GM23338 (cell line): ENCODE results near the gene UBTD1. TPM values are rescaled to one million over a fixed set of nuclear protein-coding genes. Genes with fewer than 3 reads are reported as not detected.

Experiments used
- ATAC-seq: fragments of 200-7000 bp; cut with Tn5 transposase; 3 replicates; pipeline ENCODE4 v1.9.1; 2020
- DNase-seq: peaks from one replicate; pipeline ENCODE4 v3.0.0-alpha.2; 2015; ENCODE audit warnings: low spot score
- H2AFZ ChIP-seq: fragments of 200-600 bp; sonication (generic); 2 replicates; pipeline ENCODE4 v1.8.0; 2016; ENCODE audit warnings: antibody characterized with exemption, mild to moderate bottlenecking, moderate library complexity
- H3F3A ChIP-seq: fragments of 200-600 bp; sonication (generic); replicated peaks from 2 replicates; pipeline ENCODE4 v1.8.0; 2017; ENCODE audit warnings: antibody characterized with exemption, mixed run types, low read depth
- H3K27ac ChIP-seq: fragments of 200-600 bp; sonication (generic); 2 replicates; pipeline ENCODE4 v1.6.1; 2016; ENCODE audit warnings: low read depth
- H3K27me3 ChIP-seq: fragments of 200-600 bp; sonication (generic); 2 replicates; pipeline ENCODE4 v1.8.0; 2016; ENCODE audit warnings: mild to moderate bottlenecking, mixed run types, moderate library complexity; ENCODE audit not compliant: insufficient read depth
- H3K36me3 ChIP-seq: fragments of 200-600 bp; sonication (generic); 2 replicates; pipeline ENCODE4 v1.8.0; 2016; ENCODE audit warnings: mild to moderate bottlenecking; ENCODE audit not compliant: insufficient read depth
- H3K4me1 ChIP-seq: fragments of 200-600 bp; sonication (generic); 2 replicates; pipeline ENCODE4 v1.8.0; 2016; ENCODE audit warnings: mild to moderate bottlenecking, moderate library complexity; ENCODE audit not compliant: insufficient read depth
- H3K4me2 ChIP-seq: fragments of 200-600 bp; sonication (generic); 2 replicates; pipeline ENCODE4 v1.7.1; 2017; ENCODE audit warnings: mixed run types
- H3K4me3 ChIP-seq: fragments of 200-600 bp; sonication (generic); 2 replicates; pipeline ENCODE4 v1.6.1; 2016; ENCODE audit warnings: mixed run types
- H3K79me2 ChIP-seq: fragments of 200-600 bp; sonication (generic); replicated peaks from 2 replicates; pipeline ENCODE4 v1.8.0; 2017; ENCODE audit warnings: mild to moderate bottlenecking; ENCODE audit not compliant: insufficient read depth
- H3K9me2 ChIP-seq: fragments of 200-600 bp; sonication (generic); 2 replicates; pipeline ENCODE4 v1.8.0; 2017; ENCODE audit not compliant: insufficient read depth
- H4K20me1 ChIP-seq: fragments of 200-600 bp; sonication (generic); replicated peaks from 2 replicates; pipeline ENCODE4 v1.8.0; 2017; ENCODE audit warnings: mild to moderate bottlenecking; ENCODE audit not compliant: insufficient read depth
- H3K27ac Mint-ChIP-seq: 2 replicates; pipeline ENCODE4 v1.8.0; 2020; ENCODE audit warnings: inconsistent platforms, mild to moderate bottlenecking, moderate library complexity, mixed read lengths
- H3K27me3 Mint-ChIP-seq: 3 replicates; pipeline ENCODE4 v1.8.0; 2022; ENCODE audit warnings: low read depth, mild to moderate bottlenecking, moderate library complexity, mixed read lengths, inconsistent platforms; ENCODE audit not compliant: insufficient read depth, poor library complexity
- H3K36me3 Mint-ChIP-seq: 3 replicates; pipeline ENCODE4 v1.8.0; 2021; ENCODE audit warnings: low read depth, mild to moderate bottlenecking, inconsistent platforms, moderate library complexity, mixed read lengths
- H3K4me1 Mint-ChIP-seq: 3 replicates; pipeline ENCODE4 v1.8.0; 2020; ENCODE audit warnings: mild to moderate bottlenecking, inconsistent platforms, mixed read lengths
- H3K4me3 Mint-ChIP-seq: 3 replicates; pipeline ENCODE4 v1.8.0; 2021; ENCODE audit warnings: moderate library complexity, mild to moderate bottlenecking, inconsistent platforms, mixed read lengths
- H3K9me3 Mint-ChIP-seq: 3 replicates; pipeline ENCODE4 v1.8.0; 2020; ENCODE audit warnings: moderate library complexity, mild to moderate bottlenecking, inconsistent platforms, mixed read lengths
- CREB1 ChIP-seq: fragments of 250-450 bp; sonication (Bioruptor Pico); IDR thresholded peaks from 2 replicates; pipeline ENCODE4 v1.5.0; 2020; ENCODE audit warnings: low read depth, mild to moderate bottlenecking, moderate library complexity
- EZH2 ChIP-seq: fragments of 200-600 bp; sonication (generic); IDR thresholded peaks from one replicate; pipeline ENCODE4 v1.8.0; 2017; ENCODE audit warnings: antibody characterized with exemption, mild to moderate bottlenecking, low read depth; ENCODE audit not compliant: unreplicated experiment
- JUNB ChIP-seq: IDR thresholded peaks from one replicate; pipeline ENCODE4 v1.6.1; 2016; ENCODE audit warnings: antibody characterized with exemption; ENCODE audit not compliant: unreplicated experiment
- REST ChIP-seq: IDR thresholded peaks from one replicate; pipeline ENCODE4 v1.6.1; 2018; ENCODE audit warnings: antibody characterized with exemption; ENCODE audit not compliant: unreplicated experiment
- polyA plus RNA-seq: library from polyadenylated mRNA; unstranded; fragments of >200 nt; fragmentation: Nextera tagmentation; extraction: Ambion mirVana; gene quantifications from 2 replicates; pipeline ENCODE4 v1.2.1, GENCODE V29; 2016
- total RNA-seq: library from RNA; depleted of rRNA; stranded (reverse); fragments of >200 nt; shearing (Covaris generic); gene quantifications from 2 replicates; pipeline ENCODE4 v1.2.3, GENCODE V29; 2014
- TF ChIP-seq, protein P1 (sequence below), 2 experiments: fragments of 200-600 bp in 1 of 2; sonication (generic) in 1 of 2; conservative IDR thresholded peaks; 2 replicates each; pipeline versions ENCODE4 v1.5.1 to v1.6.1; 2016 to 2017; ENCODE audit warnings: antibody characterized with exemption in 2 of 2, low read depth in 2 of 2, mild to moderate bottlenecking in 2 of 2, moderate library complexity in 1 of 2

UBTD1 gene
- total and polyA plus RNA-seq, 2 experiments from 2014 or later = 17.3 to 29.0 TPM

- H3K4me1 ChIP-seq = peaks cover 24% of the 10 kb centered on the region
- no peaks in the 10 kb centered on the region for H3K36me3 ChIP-seq
- no peak overlapping the region for H3K4me3 ChIP-seq
- TF ChIP-seq EZH2 (no peak), REST (no peak)
- TF ChIP-seq, protein P1, sequence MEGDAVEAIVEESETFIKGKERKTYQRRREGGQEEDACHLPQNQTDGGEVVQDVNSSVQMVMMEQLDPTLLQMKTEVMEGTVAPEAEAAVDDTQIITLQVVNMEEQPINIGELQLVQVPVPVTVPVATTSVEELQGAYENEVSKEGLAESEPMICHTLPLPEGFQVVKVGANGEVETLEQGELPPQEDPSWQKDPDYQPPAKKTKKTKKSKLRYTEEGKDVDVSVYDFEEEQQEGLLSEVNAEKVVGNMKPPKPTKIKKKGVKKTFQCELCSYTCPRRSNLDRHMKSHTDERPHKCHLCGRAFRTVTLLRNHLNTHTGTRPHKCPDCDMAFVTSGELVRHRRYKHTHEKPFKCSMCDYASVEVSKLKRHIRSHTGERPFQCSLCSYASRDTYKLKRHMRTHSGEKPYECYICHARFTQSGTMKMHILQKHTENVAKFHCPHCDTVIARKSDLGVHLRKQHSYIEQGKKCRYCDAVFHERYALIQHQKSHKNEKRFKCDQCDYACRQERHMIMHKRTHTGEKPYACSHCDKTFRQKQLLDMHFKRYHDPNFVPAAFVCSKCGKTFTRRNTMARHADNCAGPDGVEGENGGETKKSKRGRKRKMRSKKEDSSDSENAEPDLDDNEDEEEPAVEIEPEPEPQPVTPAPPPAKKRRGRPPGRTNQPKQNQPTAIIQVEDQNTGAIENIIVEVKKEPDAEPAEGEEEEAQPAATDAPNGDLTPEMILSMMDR (conservative IDR thresholded peaks at IDR 0.05; ENCODE audit: low read depth in 2 of 2) = no peak
- no peaks in the 10 kb centered on the region for H3K9me2 ChIP-seq
- H3K36me3 Mint-ChIP-seq = no peaks in the 10 kb centered on the region
- H3K79me2 ChIP-seq = peaks cover 59% of the 10 kb centered on the region
- H3K27me3 Mint-ChIP-seq = peaks cover 10% of the 10 kb centered on the region
- no peak overlapping the region for H3K4me3 Mint-ChIP-seq
- H4K20me1 ChIP-seq = peaks cover 31% of the 10 kb centered on the region
- no peaks in the 10 kb centered on the region for H3K9me3 Mint-ChIP-seq
- no peak overlapping the region for H3K27ac Mint-ChIP-seq
- H3K4me2 ChIP-seq = no peak overlapping the region
- DNase-seq (no peak), ATAC-seq (no peak)
- H3K27ac ChIP-seq = no peak overlapping the region
- no peaks in the 10 kb centered on the region for H3F3A ChIP-seq
- H3K27me3 ChIP-seq = no peaks in the 10 kb centered on the region
- H3K4me1 Mint-ChIP-seq = peaks cover 32% of the 10 kb centered on the region
- no peak overlapping the region for H2AFZ ChIP-seq
Measured at GRCh38 chr10:97515271-97515978, 16.7 kb downstream of the UBTD1 start.

- no peaks in the 10 kb centered on the region for H3K27me3 ChIP-seq
- H3K9me3 Mint-ChIP-seq = no peaks in the 10 kb centered on the region
- peaks cover 43% of the 10 kb centered on the region for H3K4me1 Mint-ChIP-seq
- no peak overlapping the region for H3K4me3 Mint-ChIP-seq
- 0 out of 2 replicates have a peak overlapping the region, but pooled peaks have one; percentile 37 for H3K27ac Mint-ChIP-seq
- no peaks in the 10 kb centered on the region for H3K9me2 ChIP-seq
- peaks cover 37% of the 10 kb centered on the region for H3K4me1 ChIP-seq
- DNase-seq (no peak), ATAC-seq (no peak)
- H3K4me2 ChIP-seq = no peak overlapping the region
- H3K4me3 ChIP-seq = no peak overlapping the region
- H3K36me3 ChIP-seq = no peaks in the 10 kb centered on the region
- H3K27ac ChIP-seq = no peak overlapping the region
- peaks cover 31% of the 10 kb centered on the region for H4K20me1 ChIP-seq
- H3K79me2 ChIP-seq = peaks cover 57% of the 10 kb centered on the region
- no peaks in the 10 kb centered on the region for H3K36me3 Mint-ChIP-seq
- peaks cover 11% of the 10 kb centered on the region for H3K27me3 Mint-ChIP-seq
- no peaks in the 10 kb centered on the region for H3F3A ChIP-seq
- H2AFZ ChIP-seq = no peak overlapping the region
- TF ChIP-seq JUNB = no peak
- TF ChIP-seq CREB1 (CRISPR knock-in tag) = no peak
- TF ChIP-seq, protein P1 (conservative IDR thresholded peaks at IDR 0.05; ENCODE audit: low read depth in 2 of 2) = no peak
- no peak for TF ChIP-seq REST
Measured at GRCh38 chr10:97517096-97517750, 18.5 kb downstream of the UBTD1 start.
